ENCODE results near the gene INPPL1.

- TF ChIP-seq, protein P1, sequence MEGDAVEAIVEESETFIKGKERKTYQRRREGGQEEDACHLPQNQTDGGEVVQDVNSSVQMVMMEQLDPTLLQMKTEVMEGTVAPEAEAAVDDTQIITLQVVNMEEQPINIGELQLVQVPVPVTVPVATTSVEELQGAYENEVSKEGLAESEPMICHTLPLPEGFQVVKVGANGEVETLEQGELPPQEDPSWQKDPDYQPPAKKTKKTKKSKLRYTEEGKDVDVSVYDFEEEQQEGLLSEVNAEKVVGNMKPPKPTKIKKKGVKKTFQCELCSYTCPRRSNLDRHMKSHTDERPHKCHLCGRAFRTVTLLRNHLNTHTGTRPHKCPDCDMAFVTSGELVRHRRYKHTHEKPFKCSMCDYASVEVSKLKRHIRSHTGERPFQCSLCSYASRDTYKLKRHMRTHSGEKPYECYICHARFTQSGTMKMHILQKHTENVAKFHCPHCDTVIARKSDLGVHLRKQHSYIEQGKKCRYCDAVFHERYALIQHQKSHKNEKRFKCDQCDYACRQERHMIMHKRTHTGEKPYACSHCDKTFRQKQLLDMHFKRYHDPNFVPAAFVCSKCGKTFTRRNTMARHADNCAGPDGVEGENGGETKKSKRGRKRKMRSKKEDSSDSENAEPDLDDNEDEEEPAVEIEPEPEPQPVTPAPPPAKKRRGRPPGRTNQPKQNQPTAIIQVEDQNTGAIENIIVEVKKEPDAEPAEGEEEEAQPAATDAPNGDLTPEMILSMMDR (conservative IDR thresholded peaks at IDR 0.05; ENCODE audit: low read length), result no peak
- no peak for TF ChIP-seq EZH2phosphoT487 (IDR thresholded peaks at IDR 0.05; ENCODE audit: borderline replicate concordance, low read depth, low read length)
These were observed 33.9 kb upstream of the INPPL1 start for GRCh38 chr11:72190631-72191071.
